GM10266 (cell line): ENCODE results near the gene ST6GALNAC4.

Source experiments
- DNase-seq: peaks from one replicate; pipeline ENCODE4 v3.0.0; 2012; ENCODE audit errors: extremely low spot score
- TF ChIP-seq, protein P1 (sequence below): IDR thresholded peaks from 2 replicates; pipeline ENCODE4 v1.5.1; 2012; ENCODE audit warnings: mild to moderate bottlenecking, low read depth; ENCODE audit not compliant: control insufficient read depth, insufficient read depth; ENCODE audit errors: missing control alignments

The ST6GALNAC4 gene

DNA sequence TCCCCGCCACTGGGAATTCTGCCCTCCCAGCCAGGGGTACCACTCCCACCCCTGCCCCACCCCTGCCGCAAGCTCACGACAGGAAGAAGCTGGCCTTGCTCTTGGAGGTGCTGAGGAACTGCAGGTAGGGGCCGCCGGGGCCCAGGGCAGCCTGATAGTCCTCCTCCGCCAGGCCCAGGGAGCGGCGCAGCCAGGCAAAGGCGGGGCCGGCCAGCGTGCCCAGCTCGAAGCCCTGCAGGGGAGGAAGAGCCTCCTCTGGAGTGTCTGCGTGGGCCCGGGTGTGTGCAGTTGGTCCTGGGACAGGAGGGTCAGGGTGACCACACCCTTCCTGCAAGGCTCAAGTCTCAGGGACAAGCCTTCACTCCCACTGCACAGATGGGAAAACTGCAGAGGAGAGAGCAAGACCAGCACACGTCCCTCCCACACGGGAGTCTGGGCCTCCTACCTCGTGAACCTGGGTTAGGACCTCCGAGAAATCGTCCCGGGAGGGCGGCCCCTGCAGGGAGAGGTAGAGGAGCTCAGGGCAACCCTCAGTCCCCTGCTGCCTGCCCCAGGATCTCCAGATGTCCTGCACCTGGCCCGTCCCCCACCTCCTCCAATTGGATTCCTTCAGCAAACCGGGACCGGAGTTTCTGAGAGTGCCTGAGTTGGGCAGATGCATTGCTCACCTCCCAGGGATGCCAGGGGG is 11.3 kb upstream of the ST6GALNAC4 start:
- no peak for DNase-seq
- TF ChIP-seq, protein P1, sequence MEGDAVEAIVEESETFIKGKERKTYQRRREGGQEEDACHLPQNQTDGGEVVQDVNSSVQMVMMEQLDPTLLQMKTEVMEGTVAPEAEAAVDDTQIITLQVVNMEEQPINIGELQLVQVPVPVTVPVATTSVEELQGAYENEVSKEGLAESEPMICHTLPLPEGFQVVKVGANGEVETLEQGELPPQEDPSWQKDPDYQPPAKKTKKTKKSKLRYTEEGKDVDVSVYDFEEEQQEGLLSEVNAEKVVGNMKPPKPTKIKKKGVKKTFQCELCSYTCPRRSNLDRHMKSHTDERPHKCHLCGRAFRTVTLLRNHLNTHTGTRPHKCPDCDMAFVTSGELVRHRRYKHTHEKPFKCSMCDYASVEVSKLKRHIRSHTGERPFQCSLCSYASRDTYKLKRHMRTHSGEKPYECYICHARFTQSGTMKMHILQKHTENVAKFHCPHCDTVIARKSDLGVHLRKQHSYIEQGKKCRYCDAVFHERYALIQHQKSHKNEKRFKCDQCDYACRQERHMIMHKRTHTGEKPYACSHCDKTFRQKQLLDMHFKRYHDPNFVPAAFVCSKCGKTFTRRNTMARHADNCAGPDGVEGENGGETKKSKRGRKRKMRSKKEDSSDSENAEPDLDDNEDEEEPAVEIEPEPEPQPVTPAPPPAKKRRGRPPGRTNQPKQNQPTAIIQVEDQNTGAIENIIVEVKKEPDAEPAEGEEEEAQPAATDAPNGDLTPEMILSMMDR, result no peak

DNA sequence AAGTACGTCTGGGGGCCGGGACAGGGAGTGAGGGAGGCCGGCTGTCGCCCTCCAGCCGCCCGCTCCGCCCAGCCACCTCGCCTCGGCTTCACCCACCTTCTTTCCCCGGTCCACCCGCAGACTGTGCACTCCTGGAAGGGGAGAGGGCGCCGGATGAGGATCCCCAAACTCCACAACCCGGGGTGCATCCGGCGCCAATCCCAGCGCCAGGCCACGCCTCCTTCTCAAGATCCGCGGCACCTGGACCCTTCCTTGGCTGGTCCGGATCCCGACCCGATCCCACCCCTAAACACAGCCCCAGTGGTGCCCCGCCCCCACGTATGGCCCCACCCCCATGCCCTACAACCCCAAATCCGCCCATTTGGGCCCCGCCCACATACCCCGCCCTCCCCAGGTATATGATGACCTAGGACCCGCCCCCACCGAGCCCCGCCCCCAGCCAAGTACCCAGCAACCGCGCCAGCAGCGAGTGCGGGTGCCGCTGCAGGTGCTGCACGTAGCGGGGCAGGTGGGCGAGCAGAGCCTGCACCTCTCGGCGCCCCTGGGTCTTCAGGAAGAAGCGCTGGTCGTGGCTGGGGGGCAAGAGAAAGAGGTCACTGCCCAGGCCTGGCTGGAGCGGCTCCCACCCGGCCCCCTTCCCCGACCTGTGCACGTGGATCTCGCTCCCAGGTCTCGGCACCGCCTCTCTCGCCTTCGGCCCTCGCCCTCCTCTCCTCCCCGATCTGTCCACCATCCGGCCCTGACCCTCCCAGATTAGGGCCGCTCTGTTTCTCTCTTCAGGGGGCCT is 10.6 kb upstream of the ST6GALNAC4 start:
- TF ChIP-seq, protein P1, result no peak
- no peak for DNase-seq

DNA sequence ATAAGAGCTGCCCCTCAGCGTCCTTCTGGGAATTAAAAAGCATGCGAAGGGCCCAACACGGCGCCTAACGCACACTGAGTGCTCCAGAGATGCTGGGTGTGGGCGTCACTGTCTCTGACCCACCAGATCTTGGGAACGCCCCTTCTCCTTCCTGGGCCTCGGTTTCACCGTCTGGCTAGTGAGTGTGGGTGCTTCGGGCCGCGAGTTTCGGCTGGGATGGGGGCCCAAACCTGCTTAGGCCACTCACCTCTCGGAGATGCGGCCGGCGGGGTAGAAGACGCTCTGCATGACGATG is 10.0 kb upstream of the ST6GALNAC4 start:
- DNase-seq, result no peak
- TF ChIP-seq, protein P1, result no peak

DNA sequence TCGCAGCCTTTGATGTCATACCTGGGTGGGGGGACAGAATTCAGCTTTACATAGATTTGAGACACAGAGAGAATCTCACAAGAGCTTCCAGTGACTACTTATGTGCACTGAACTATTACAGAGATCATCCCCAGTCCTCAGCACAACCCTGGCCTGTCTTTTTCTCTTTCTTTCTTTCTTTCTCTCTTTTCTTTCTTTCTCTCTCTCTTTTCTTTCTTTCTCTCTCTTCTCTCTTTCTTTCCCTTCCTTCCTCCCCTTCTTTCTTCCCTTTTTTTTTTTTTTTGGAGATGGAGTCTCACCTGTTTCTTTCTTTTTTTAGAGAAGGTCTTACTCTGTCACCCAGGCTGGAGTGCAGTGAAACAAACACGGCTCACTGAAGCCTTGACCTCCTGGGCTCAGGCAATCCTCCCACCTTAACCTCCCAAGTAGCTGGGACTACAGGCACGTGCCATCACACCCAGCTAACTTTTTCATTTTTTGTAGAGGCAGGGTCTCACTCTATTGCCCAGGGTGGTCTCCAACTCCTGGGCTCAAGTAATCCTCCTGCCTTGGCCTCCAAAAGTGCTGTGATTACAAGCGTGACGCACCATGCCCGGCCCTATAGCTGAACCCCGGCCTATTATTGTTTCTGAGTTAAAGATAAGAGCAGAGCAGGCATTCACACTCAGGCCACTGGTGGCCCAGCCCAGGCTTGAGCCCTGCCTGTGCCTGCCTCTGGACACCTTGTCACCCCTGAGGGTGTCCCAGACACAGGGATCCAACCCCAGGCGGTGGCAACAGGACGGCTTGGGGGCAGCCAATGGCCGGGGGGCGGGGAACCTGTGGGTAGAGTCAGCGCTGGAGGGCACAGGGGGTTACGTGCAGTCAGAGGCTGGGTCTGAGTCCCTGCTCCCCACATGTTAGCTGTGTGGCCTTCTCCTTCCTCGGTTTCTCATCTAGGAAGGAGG is 9.4 kb upstream of the ST6GALNAC4 start:
- no peak for DNase-seq
- TF ChIP-seq, protein P1, result no peak

DNA sequence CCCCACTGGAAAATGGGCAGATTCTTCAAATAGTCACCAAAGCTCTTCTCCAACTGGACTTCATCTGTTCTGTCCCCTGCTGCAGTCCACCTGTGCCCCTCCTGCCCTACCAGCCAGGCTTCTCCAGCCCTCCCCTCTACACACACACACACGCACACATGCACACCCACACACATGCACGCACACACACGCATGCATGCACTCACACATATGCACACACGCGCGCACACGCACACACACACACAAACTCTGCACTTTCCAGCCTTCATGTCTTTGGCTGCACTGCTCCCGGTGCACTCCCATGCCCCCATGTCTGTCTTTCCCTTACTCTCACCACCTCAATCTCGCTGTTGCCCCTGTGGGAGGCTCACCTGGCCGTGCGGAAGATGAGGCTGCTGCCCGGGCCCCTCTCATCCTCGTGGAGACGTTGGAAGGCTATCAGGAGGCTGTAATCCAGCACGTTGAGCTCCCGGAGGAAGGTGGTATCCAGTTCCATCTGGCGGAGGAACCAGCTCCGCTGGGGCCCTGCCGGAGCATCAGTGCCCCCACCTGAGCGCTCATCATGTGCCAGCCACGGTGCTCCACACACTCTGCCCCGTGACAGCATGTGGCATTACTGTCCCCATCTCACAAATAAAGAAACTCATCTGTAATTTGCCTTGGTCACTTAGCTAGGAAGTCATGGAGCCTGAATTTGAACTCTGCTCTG is 8.0 kb upstream of the ST6GALNAC4 start:
- TF ChIP-seq, protein P1, result no peak
- DNase-seq, result no peak

DNA sequence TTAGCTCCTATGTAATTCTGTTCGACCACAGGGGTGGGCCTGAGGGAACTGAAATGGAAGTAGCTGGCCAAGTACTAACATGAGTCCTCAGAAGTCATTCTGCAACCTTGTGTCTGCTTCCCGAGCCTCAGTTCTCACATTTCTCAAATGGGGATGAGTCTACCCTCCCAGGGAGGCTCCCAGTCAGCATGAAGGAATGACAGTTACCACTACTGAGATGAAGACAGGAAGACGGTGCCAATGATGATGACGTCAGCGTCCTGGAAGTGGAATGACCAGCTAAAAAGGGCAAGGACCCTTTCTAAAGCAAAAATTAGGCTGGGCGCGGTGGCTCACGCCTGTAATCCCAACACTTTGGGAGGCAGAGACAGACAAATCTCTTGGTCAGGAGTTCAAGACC is 6.9 kb upstream of the ST6GALNAC4 start:
- TF ChIP-seq, protein P1, result no peak
- DNase-seq, result no peak
